Measurements from ENCODE around the gene EYS.

GRCh38 chr6:63817492-63818050 is 1889.5 kb downstream of the EYS start:
- TF ChIP-seq CTCF (IDR thresholded peaks at IDR 0.05) (no peak), POLR2A (IDR thresholded peaks at IDR 0.05) (no peak), EP300 (IDR thresholded peaks at IDR 0.05) (no peak), POLR2AphosphoS5 (IDR thresholded peaks at IDR 0.05) (no peak)

Measured in gastroesophageal sphincter (tissue), 3 donors.